ENCODE results near the gene PRLH. TPM values are rescaled to one million over a fixed set of nuclear protein-coding genes. Genes with fewer than 3 reads are reported as not detected.

Gene PRLH
- total RNA-seq, 1 experiment from 2014 or later: not detected

GRCh38 chr2:237575869-237576862 lies 9.8 kb downstream of the PRLH start:
- H3K4me3 Mint-ChIP-seq: no peak overlapping the region
- TF ChIP-seq ZBTB43 (CRISPR knock-in tag; IDR thresholded peaks at IDR 0.05): no peak
- no peak for TF ChIP-seq FOXP4 (CRISPR knock-in tag; IDR thresholded peaks at IDR 0.05)
- no peak for TF ChIP-seq HMGXB4 (CRISPR knock-in tag; IDR thresholded peaks at IDR 0.05)
- no peak for TF ChIP-seq ZNF512 (CRISPR knock-in tag; IDR thresholded peaks at IDR 0.05; ENCODE audit: borderline replicate concordance)
- TF ChIP-seq E2F1 (CRISPR knock-in tag; IDR thresholded peaks at IDR 0.05): no peak
- no peak for TF ChIP-seq ZBTB21 (CRISPR knock-in tag; IDR thresholded peaks at IDR 0.05; ENCODE audit: borderline replicate concordance)
- no peak for TF ChIP-seq PRDM15 (CRISPR knock-in tag; IDR thresholded peaks at IDR 0.05)
- no peaks in the 10 kb centered on the region for H3K27me3 Mint-ChIP-seq (ENCODE audit: low read depth)
- H3K36me3 Mint-ChIP-seq: peaks cover 33% of the 10 kb centered on the region
- peak overlapping the region; percentile 88 for H3K27ac Mint-ChIP-seq
- POLR2A ChIA-PET: interaction anchor here (1.2 kb wide), 1 partner anchor 26 kb away, joined by 3 read pairs; no protein-coding TSS in a partner anchor
- ATAC-seq (no peak), DNase-seq (ENCODE audit: low spot score) (no peak)
- CTCF ChIA-PET: interaction anchor here (1.0 to 7.1 kb wide), 5 partner anchors 26 to 169 kb away, joined by 3 to 385 read pairs (median 4); no protein-coding TSS in a partner anchor
- H3K4me1 Mint-ChIP-seq: peaks cover 41% of the 10 kb centered on the region
- H3K9me3 Mint-ChIP-seq: no peaks in the 10 kb centered on the region

GRCh38 chr2:237576974-237577373 lies 10.6 kb downstream of the PRLH start:
- no peak for ATAC-seq
- POLR2A ChIA-PET: no interaction called here
- Mint-ChIP-seq H3K4me1 (peaks cover 37% of the 10 kb centered on the region), H3K36me3 (peaks cover 36% of the 10 kb centered on the region), H3K4me3 (no peak overlapping the region), H3K27ac (peak overlapping the region; percentile 88), H3K27me3 (ENCODE audit: low read depth) (no peaks in the 10 kb centered on the region), H3K9me3 (no peaks in the 10 kb centered on the region)
- no peak for DNase-seq (ENCODE audit: low spot score)
- CTCF ChIA-PET: no interaction called here
- TF ChIP-seq IRF1 (CRISPR knock-in tag; IDR thresholded peaks at IDR 0.05) (no peak), NFATC4 (CRISPR knock-in tag; IDR thresholded peaks at IDR 0.05) (no peak), PRRX2 (CRISPR knock-in tag; IDR thresholded peaks at IDR 0.05) (no peak), ZNF317 (CRISPR knock-in tag; IDR thresholded peaks at IDR 0.05; ENCODE audit: borderline replicate concordance, low read depth) (no peak)
